Ovary (tissue), 9 donors: ENCODE measurements around the gene FADS1. TPM values are rescaled to one million over a fixed set of nuclear protein-coding genes. Genes with fewer than 3 reads are reported as not detected.

ENCODE experiments used
- DNase-seq, 5 donors: peaks; one replicate each; pipeline ENCODE4 v3.0.0-alpha.2; 2019 to 2020
- H3K27ac ChIP-seq, 2 donors: fragments of 200-600 bp; one replicate each; pipeline versions ENCODE4 v1.5.1 to v1.8.0; 2019 to 2022
- H3K27me3 ChIP-seq: fragments of 200-600 bp; one replicate; pipeline ENCODE4 v1.8.0; 2022
- H3K36me3 ChIP-seq: fragments of 200-600 bp; sonication (generic); one replicate; pipeline ENCODE4 v1.5.1; 2019
- H3K4me1 ChIP-seq: one replicate; pipeline ENCODE4 v1.8.1; 2013; ENCODE audit warnings: mild to moderate bottlenecking, moderate library complexity; ENCODE audit not compliant: insufficient read depth
- H3K4me3 ChIP-seq: fragments of 200-600 bp; sonication (generic); one replicate; pipeline ENCODE4 v1.5.1; 2017
- H3K9me3 ChIP-seq, 2 donors: fragments of 200-600 bp in 1 of 2; sonication (generic) in 1 of 2; one replicate each; pipeline versions ENCODE4 v1.5.1 to v1.8.1; 2013 to 2019; ENCODE audit warnings: mild to moderate bottlenecking in 1 of 2, moderate library complexity in 1 of 2
- CTCF ChIP-seq, 3 donors: fragments of 450-650 bp in 2 of 3; fragments of 200-600 bp in 1 of 3; IDR thresholded peaks; one replicate each; pipeline versions ENCODE4 v1.5.1 to v1.8.0; 2016 to 2022; ENCODE audit warnings: antibody characterized with exemption in 3 of 3, mild to moderate bottlenecking in 1 of 3
- EP300 ChIP-seq: sonication (generic); formaldehyde crosslinking; IDR thresholded peaks from one replicate; pipeline ENCODE4 v1.6.1; 2017; ENCODE audit warnings: antibody characterized with exemption
- POLR2A ChIP-seq: fragments of 450-650 bp; IDR thresholded peaks from one replicate; pipeline ENCODE4 v1.6.1; 2017; ENCODE audit warnings: antibody characterized with exemption, mild to moderate bottlenecking, moderate library complexity
- WGBS, 3 donors: extraction: QIAGEN DNeasy Blood & Tissue Kit in 1 of 3; methylation state at CpG; one replicate each; pipeline versions ENCODE4 v1.1.5 to v1.1.7; 2013 to 2017; 5-methylcytosine and 5-hydroxymethylcytosine counted together
- intact Hi-C, 4 donors: fragments of 100-400 bp; cut with DNase I; formaldehyde crosslinking; loops; one replicate each; pipeline versions ENCODE4 v1.11.0 to v1.15.1; 2022 to 2023
- polyA plus RNA-seq, 2 donors: library from polyadenylated mRNA; stranded (reverse); fragments of 200-250 nt in 1 of 2; fragments of 350-450 nt in 1 of 2; fragmentation: Illumina TruSeq in 1 of 2; extraction: RNeasy Lipid Tissue Mini Kit (QIAGEN cat#74804) in 1 of 2; gene quantifications; one replicate each; pipeline ENCODE4 v1.2.3, GENCODE V29; 2013 to 2014
- total RNA-seq, 7 donors: library from RNA; depleted of rRNA in 2 of 7; stranded (reverse); fragments of >200 nt in 2 of 7; fragmentation: NEBNext Ultra II Directional in 3 of 7; extraction: Animal tissue kit (Norgen Biotek cat#: 25700) in 3 of 7; gene quantifications; one replicate each; pipeline versions ENCODE4 v1.1.0 to v1.2.4, GENCODE V29; 2016 to 2023
- donor health status: DM: no; HTN: no; CAD: no; lungs with moderate emphysema.
- donor health status: DM: no; HTN: no; CAD: no.
- donor health status: Bipolar disorder and iron deficiency.
- donor health status: DM: yes; HTN: yes; CAD: no.
- donor health status: DM: no; HTN: no; CAD: no.
- donor health status: DM: yes; HTN: yes; CAD: no.

The FADS1 gene
- total and polyA plus RNA-seq, 9 donors: 16.2 to 242 (median 45.3) TPM

GRCh38 chr11:61802605-61803004, 14.2 kb downstream of the FADS1 start:
- intact Hi-C loops: loop anchor here in 1 of 4 donors (10.0 kb wide), 1 partner anchor 72 kb away; no protein-coding TSS in a partner anchor
- TF ChIP-seq EP300 (no peak), CTCF (IDR thresholded peaks at IDR 0.05) (no peak), POLR2A (no peak)
- H3K4me1 ChIP-seq: no peaks in the 10 kb centered on the region
- H3K9me3 ChIP-seq: no peaks in the 10 kb centered on the region
- no peak overlapping the region for H3K27ac ChIP-seq
- 82 to 85% (median 85%) methylated on average over 6 of the region's 6 CpGs for WGBS, 3 donors
- H3K36me3 ChIP-seq: no peaks in the 10 kb centered on the region
- no peak overlapping the region for H3K4me3 ChIP-seq
- DNase-seq: no peak
- H3K27me3 ChIP-seq: no peaks in the 10 kb centered on the region

GRCh38 chr11:61800331-61801281, 16.2 kb downstream of the FADS1 start:
- no peak for DNase-seq
- Histone ChIP-seq H3K9me3 (no peaks in the 10 kb centered on the region), H3K36me3 (no peaks in the 10 kb centered on the region), H3K27me3 (no peaks in the 10 kb centered on the region), H3K4me3 (no peak overlapping the region), H3K27ac (no peak overlapping the region), H3K4me1 (no peaks in the 10 kb centered on the region)
- intact Hi-C loops: loop anchor here in 1 of 4 donors (10.0 kb wide), 1 partner anchor 74 kb away; no protein-coding TSS in a partner anchor
- 77 to 87% (median 81%) methylated on average over 3 of the region's 3 CpGs for WGBS, 3 donors
- TF ChIP-seq CTCF (IDR thresholded peaks at IDR 0.05) (no peak), EP300 (no peak), POLR2A (no peak)

GRCh38 chr11:61799665-61800284, 17.0 kb downstream of the FADS1 start:
- WGBS, 3 donors: 92 to 95% (median 94%) methylated on average over 2 of the region's 2 CpGs

GRCh38 chr11:61797263-61797944, 19.4 kb downstream of the FADS1 start:
- no peaks in the 10 kb centered on the region for H3K27me3 ChIP-seq
- no peaks in the 10 kb centered on the region for H3K36me3 ChIP-seq
- WGBS, 3 donors: 17 to 29% (median 26%) methylated on average over 3 of the region's 3 CpGs
- H3K27ac ChIP-seq: no peak overlapping the region
- H3K4me1 ChIP-seq: peaks cover 2% of the 10 kb centered on the region
- H3K9me3 ChIP-seq: no peaks in the 10 kb centered on the region
- intact Hi-C loops: loop anchor here in 2 of 4 donors (5.0 to 10.0 kb wide), 4 partner anchors 150 to 515 kb away; no protein-coding TSS in a partner anchor
- no peak for TF ChIP-seq POLR2A
- TF ChIP-seq CTCF (IDR thresholded peaks at IDR 0.05): peak; percentile 37 to 93 (median 90)
- H3K4me3 ChIP-seq: no peak overlapping the region
- DNase-seq: peak; percentile 70 to 89 (median 77)

More at GRCh38 chr11:61799665-61800284, 17.0 kb downstream of the FADS1 start:
- TF ChIP-seq POLR2A (no peak), EP300 (no peak)
- no peaks in the 10 kb centered on the region for H3K9me3 ChIP-seq
- H3K4me1 ChIP-seq: no peaks in the 10 kb centered on the region
- no peak overlapping the region for H3K4me3 ChIP-seq
- DNase-seq: no peak
- H3K27ac ChIP-seq: no peak overlapping the region
- no peaks in the 10 kb centered on the region for H3K27me3 ChIP-seq
- no peaks in the 10 kb centered on the region for H3K36me3 ChIP-seq
- intact Hi-C loops: loop anchor here in 2 of 4 donors (5.0 to 10.0 kb wide), 5 partner anchors 75 to 513 kb away; no protein-coding TSS in a partner anchor
